Esophagus squamous epithelium (tissue), 4 donors: ENCODE results near the gene TSPAN18.

ENCODE experiments used
- CTCF ChIP-seq, 6 experiments: fragments of 450-650 bp in 4 of 6; fragments of 200-600 bp in 2 of 6; sonication (generic) in 2 of 6; IDR thresholded peaks; one replicate each; pipeline ENCODE4 v1.5.1; 2016 to 2019; ENCODE audit warnings: antibody characterized with exemption in 6 of 6, mild to moderate bottlenecking in 4 of 6, moderate library complexity in 4 of 6
- POLR2A ChIP-seq, 4 donors: fragments of 450-650 bp; IDR thresholded peaks; one replicate each; pipeline ENCODE4 v1.6.1; 2017; ENCODE audit warnings: antibody characterized with exemption in 4 of 4, mild to moderate bottlenecking in 4 of 4, moderate library complexity in 3 of 4

GRCh38 chr11:44729713-44730112 lies 3.0 kb downstream of the TSPAN18 start:
- no peak for TF ChIP-seq CTCF (IDR thresholded peaks at IDR 0.05)
- no peak for TF ChIP-seq POLR2A (IDR thresholded peaks at IDR 0.05)
